GM12878 (cell line): ENCODE measurements around the gene FKRP. TPM values are rescaled to one million over a fixed set of nuclear protein-coding genes. Genes with fewer than 3 reads are reported as not detected.

Experiments
- ATAC-seq: fragments of 200-7000 bp; cut with Tn5 transposase; 3 replicates; pipeline ENCODE4 v1.9.1; 2020; ENCODE audit warnings: mild to moderate bottlenecking, moderate library complexity
- BruUV-seq: library from RNA; stranded (reverse); fragments of 400-500 nt; replicated peaks from 2 replicates; lab custom pipeline; 2021; lab: Mats Ljungman, UMichigan
- CTCF ChIA-PET: fragments of 300-600 bp; sonication (Branson Sonifier 250); formaldehyde crosslinking; extraction: SDS; loops from one replicate; lab custom pipeline; 2021; ENCODE audit warnings: inconsistent platforms; lab: Yijun Ruan, JAX
- POLR2A ChIA-PET: fragments of 350-600 bp; formaldehyde crosslinking; extraction: SDS; loops from one replicate; lab custom pipeline; 2021; ENCODE audit warnings: inconsistent platforms; lab: Charles Lee
- RAD21 ChIA-PET: fragments of 300-600 bp; sonication (Branson Sonifier 250); formaldehyde crosslinking; loops from one replicate; lab custom pipeline; 2023; ENCODE audit warnings: antibody characterized with exemption; ENCODE audit not compliant: unreplicated experiment; lab: Charles Lee
- SMC1A ChIA-PET: fragments of 300-600 bp; sonication (Branson Sonifier 250); formaldehyde crosslinking; loops from one replicate; lab custom pipeline; 2023; ENCODE audit not compliant: unreplicated experiment, uncharacterized antibody; lab: Charles Lee
- DNase-seq: peaks from one replicate; pipeline ENCODE4 v3.0.0-alpha.2; 2011; ENCODE audit warnings: low read depth, low spot score
- FAIRE-seq: peaks from 3 replicates; lab custom pipeline; 2011; peaks lifted over from hg19 to GRCh38; lab: Jason Lieb, UNC
- H2AFZ ChIP-seq: 2 replicates; pipeline ENCODE4 v1.6.0; 2011; ENCODE audit warnings: low read depth, low read length, control low read depth; ENCODE audit not compliant: control insufficient read depth
- H3K27ac ChIP-seq: 2 replicates; pipeline ENCODE4 v1.5.1; 2011; ENCODE audit warnings: control low read depth; ENCODE audit not compliant: control insufficient read depth, insufficient read depth
- H3K27me3 ChIP-seq, 2 experiments: replicated peaks in 1 of 2; 2 replicates each; pipeline versions ENCODE4 v1.6.0 to v1.6.1; 2011; ENCODE audit warnings: low read length in 1 of 2; ENCODE audit not compliant: control insufficient read depth in 2 of 2, insufficient read depth in 2 of 2
- H3K36me3 ChIP-seq, 2 experiments: 2 replicates each; pipeline ENCODE4 v1.5.1; 2011; ENCODE audit warnings: low read length in 1 of 2; ENCODE audit not compliant: control insufficient read depth in 2 of 2, insufficient read depth in 2 of 2
- H3K4me1 ChIP-seq: 2 replicates; pipeline ENCODE4 v1.6.1; 2011; ENCODE audit warnings: mild to moderate bottlenecking, low read length, moderate library complexity, mixed read lengths; ENCODE audit not compliant: control insufficient read depth, insufficient read depth
- H3K4me2 ChIP-seq: 2 replicates; pipeline ENCODE4 v1.6.0; 2011; ENCODE audit warnings: control low read depth; ENCODE audit not compliant: control insufficient read depth, insufficient read depth
- H3K4me3 ChIP-seq: fragments of 200-600 bp; sonication (generic); 2 replicates; pipeline ENCODE4 v1.5.1; 2016
- H3K79me2 ChIP-seq: 2 replicates; pipeline ENCODE4 v1.6.0; 2011; ENCODE audit warnings: low read length; ENCODE audit not compliant: control insufficient read depth, insufficient read depth
- H3K9ac ChIP-seq: 2 replicates; pipeline ENCODE4 v1.8.0; 2011; ENCODE audit warnings: low read length, control low read depth, mixed read lengths; ENCODE audit not compliant: control insufficient read depth, insufficient read depth
- H3K9me3 ChIP-seq: replicated peaks from 3 replicates; pipeline ENCODE4 v1.5.1; 2011; ENCODE audit warnings: mild to moderate bottlenecking, low read length; ENCODE audit not compliant: control insufficient read depth, insufficient read depth
- H4K20me1 ChIP-seq: 2 replicates; pipeline ENCODE4 v1.6.0; 2011; ENCODE audit not compliant: control insufficient read depth, insufficient read depth
- BACH1 ChIP-seq: fragments of 450-650 bp; IDR thresholded peaks from 2 replicates; pipeline ENCODE4 v1.6.1; 2017; ENCODE audit warnings: mild to moderate bottlenecking, borderline replicate concordance
- POLR2A ChIP-seq: IDR thresholded peaks from 2 replicates; pipeline ENCODE4 v1.6.1; 2011; ENCODE audit warnings: low read depth, mild to moderate bottlenecking, low read length
- RAD21 ChIP-seq: IDR thresholded peaks from 2 replicates; pipeline ENCODE4 v1.6.1; 2011; ENCODE audit warnings: mild to moderate bottlenecking, low read depth, low read length, moderate library complexity; ENCODE audit not compliant: insufficient read depth
- RAD51 ChIP-seq: fragments of 450-650 bp; IDR thresholded peaks from 2 replicates; pipeline ENCODE4 v1.6.1; 2016; ENCODE audit warnings: moderate library complexity, mild to moderate bottlenecking, inconsistent platforms
- SRF ChIP-seq, 2 experiments: IDR thresholded peaks; 2 replicates each; pipeline ENCODE4 v1.6.1; 2011; ENCODE audit warnings: low read depth in 2 of 2, low read length in 2 of 2, mild to moderate bottlenecking in 1 of 2, moderate library complexity in 1 of 2
- TCF3 ChIP-seq: IDR thresholded peaks from 2 replicates; pipeline ENCODE4 v1.6.1; 2012; ENCODE audit warnings: low read depth, mild to moderate bottlenecking, low read length, borderline replicate concordance; ENCODE audit not compliant: insufficient read depth
- WRNIP1 ChIP-seq: IDR thresholded peaks from 2 replicates; pipeline ENCODE4 v1.6.1; 2011; ENCODE audit warnings: low read depth, low read length, improper control_type of control experiment, borderline replicate concordance
- WGBS: methylation state at CpG from one replicate; pipeline ENCODE4 v1.1.6; 2016; ENCODE audit warnings: low lambda C conversion rate; ENCODE audit not compliant: insufficient replicate concordance, insufficient coverage; ENCODE audit errors: missing lambda C conversion rate; 5-methylcytosine and 5-hydroxymethylcytosine counted together
- in situ Hi-C: fragments of 300-500 bp; cut with MboI; formaldehyde crosslinking; loops from 9 replicates; pipeline ENCODE4 v1.14.3; 2018; ENCODE audit warnings: mixed read lengths
- intact Hi-C: fragments of 100-400 bp; cut with micrococcal nuclease; formaldehyde crosslinking; loops from one replicate; pipeline ENCODE4 v1.14.2; 2022; ENCODE audit not compliant: unreplicated experiment
- polyA plus RNA-seq, 11 experiments: library from polyadenylated mRNA; depleted of rRNA in 4 of 11; unstranded in 6 of 11; stranded (reverse) in 5 of 11; fragments of >200 nt; fragmentation: Nextera tagmentation in 4 of 11; fragmentation: Illumina TruSeq in 1 of 11; extraction: Ambion mirVana in 4 of 11; extraction: Trizol in 1 of 11; gene quantifications; 1 replicate in 1 of 11; 2 replicates in 10 of 11; pipeline versions ENCODE4 v1.2.1 to v1.2.3, GENCODE V29; 2011 to 2016; ENCODE audit warnings: inconsistent platforms in 2 of 11, missing spikeins in 2 of 11, low read depth in 1 of 11
- total RNA-seq, 4 experiments: library from RNA; depleted of rRNA in 3 of 4; stranded (reverse); fragments of >200 nt in 3 of 4; fragmentation: Illumina TruSeq in 1 of 4; extraction: Trizol in 1 of 4; gene quantifications; 2 replicates each; pipeline versions ENCODE4 v1.2.1 to v1.2.3, GENCODE V29; 2013 to 2021

FKRP gene
- total and polyA plus RNA-seq, 10 of the 15 experiments (the other 5 are each of a cell fraction or from before 2014, with no cell fraction given): 1.3 to 14.1 (median 7.8) TPM

DNA sequence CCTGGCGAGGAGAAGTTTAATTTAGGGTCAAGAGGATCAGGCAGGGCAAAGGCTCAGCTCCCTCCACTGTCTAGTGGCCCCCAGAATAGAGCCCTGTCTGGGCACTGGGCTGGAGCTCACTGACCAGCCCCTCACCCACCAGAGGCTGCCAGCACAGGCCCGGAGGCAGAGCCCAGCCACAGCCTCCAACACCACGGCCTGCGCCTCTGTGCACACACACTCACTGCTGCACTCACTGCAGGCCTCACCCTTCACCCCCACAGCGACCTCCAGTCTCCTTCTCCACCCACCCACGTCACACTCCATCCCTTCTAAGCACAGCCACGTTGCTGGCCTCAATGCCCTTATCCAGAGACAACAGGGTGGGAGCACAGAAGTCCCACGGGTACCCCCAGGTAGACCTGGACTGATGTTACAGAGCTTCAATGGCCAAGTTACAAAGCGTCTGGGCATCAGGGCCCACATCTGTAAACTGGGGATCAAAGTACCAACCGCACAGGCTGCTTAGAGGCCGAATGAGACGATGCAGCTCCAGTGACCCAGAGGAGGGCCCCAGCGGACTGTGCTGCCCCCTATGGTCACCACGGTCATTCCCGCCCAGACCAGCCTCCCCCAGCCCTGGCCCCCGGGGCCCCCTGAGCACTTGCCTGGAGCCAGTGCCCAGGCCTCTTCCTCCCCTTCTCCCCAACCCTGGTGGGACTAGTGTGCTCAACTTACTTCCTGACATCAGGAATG is 24.4 kb upstream of the FKRP start:
- peaks cover 30% of the 10 kb centered on the region for H3K4me1 ChIP-seq
- no peak for ATAC-seq
- no peak overlapping the region for H3K9ac ChIP-seq
- POLR2A ChIA-PET: interaction anchor here (0.6 kb wide), 1 partner anchor 70 kb away, joined by 3 read pairs; no protein-coding TSS in a partner anchor
- H3K9me3 ChIP-seq: no peaks in the 10 kb centered on the region
- TF ChIP-seq SRF (IDR thresholded peaks at IDR 0.05; ENCODE audit: low read depth in 2 of 2, low read length in 2 of 2) (no peak), RAD21 (no peak), TCF3 (no peak), RAD51 (no peak), WRNIP1 (no peak)
- H3K4me2 ChIP-seq: no peak overlapping the region
- no peak overlapping the region for H3K4me3 ChIP-seq
- RAD21 ChIA-PET: no interaction called here
- no peak for FAIRE-seq
- 64% methylated on average over 15 of the region's 16 CpGs for WGBS
- H2AFZ ChIP-seq: no peak overlapping the region
- no peak for DNase-seq
- peaks cover 13% of the 10 kb centered on the region for H3K79me2 ChIP-seq
- CTCF ChIA-PET: interaction anchor here (0.7 to 1.4 kb wide), 2 partner anchors 17 to 46 kb away, joined by 3 to 6 read pairs; no protein-coding TSS in a partner anchor
- H3K27me3 ChIP-seq: no peaks in the 10 kb centered on the region
- in situ Hi-C loops (no loop called here), intact Hi-C loops (no loop called here)
- no peak overlapping the region for H3K27ac ChIP-seq
- H3K36me3 ChIP-seq: peaks cover 9 to 51% of the 10 kb centered on the region in 2 experiments; a peak in 3 of 4 replicates
- BruUV-seq: no TSS peak
- H4K20me1 ChIP-seq: no peaks in the 10 kb centered on the region
- SMC1A ChIA-PET: no interaction called here

DNA sequence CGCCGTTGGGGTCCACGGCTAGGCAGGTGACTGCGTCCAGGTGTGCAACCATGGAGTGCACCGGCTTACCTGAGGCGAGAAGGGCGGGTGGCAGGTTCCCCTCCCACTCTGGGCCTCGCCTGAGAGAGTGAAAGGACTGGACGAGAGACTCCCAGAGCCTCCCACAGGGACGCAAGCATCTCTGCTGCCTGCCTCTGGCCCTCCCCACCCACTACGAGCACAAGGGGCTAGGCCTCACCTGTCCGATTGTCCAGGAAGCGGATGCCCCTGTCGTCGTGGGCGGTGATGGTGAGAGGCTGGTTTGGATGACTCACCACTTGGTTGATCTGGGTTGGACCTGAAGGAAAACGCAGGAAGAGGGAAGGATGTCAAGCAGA is 23.9 kb upstream of the FKRP start:
- WGBS: 78% methylated on average over 17 of the region's 17 CpGs
- FAIRE-seq (no peak), DNase-seq (no peak), ATAC-seq (no peak)
- Histone ChIP-seq H3K4me3 (no peak overlapping the region), H3K4me1 (peaks cover 30% of the 10 kb centered on the region), H3K4me2 (no peak overlapping the region), H3K27me3 (no peaks in the 10 kb centered on the region), H3K9ac (no peak overlapping the region), H4K20me1 (no peaks in the 10 kb centered on the region), H3K79me2 (peaks cover 8% of the 10 kb centered on the region), H3K36me3 (peaks cover 14 to 57% of the 10 kb centered on the region in 2 experiments; a peak in 3 of 4 replicates), H3K27ac (no peak overlapping the region), H3K9me3 (no peaks in the 10 kb centered on the region), H2AFZ (no peak overlapping the region)
- in situ Hi-C loops: no loop called here
- TF ChIP-seq BACH1 (no peak), POLR2A (peak; percentile 48; the same call in 1 of the 2 replicates)
- intact Hi-C loops: no loop called here
- ChIA-PET POLR2A (no interaction called here), SMC1A (no interaction called here), CTCF (interaction anchor here (0.7 to 1.4 kb wide), 2 partner anchors 18 to 45 kb away, joined by 3 to 6 read pairs; no protein-coding TSS in a partner anchor), RAD21 (no interaction called here)
- BruUV-seq: no TSS peak
